Lower leg skin (tissue), 4 donors: ENCODE measurements around the gene OLFM4. TPM values are rescaled to one million over a fixed set of nuclear protein-coding genes. Genes with fewer than 3 reads are reported as not detected.

ENCODE experiments used
- DNase-seq, 2 donors: peaks; one replicate each; pipeline ENCODE4 v3.0.0-alpha.2; 2019; ENCODE audit warnings: low spot score in 2 of 2
- H3K4me3 ChIP-seq: fragments of 200-600 bp; sonication (generic); 2 replicates; pipeline ENCODE4 v1.5.1; 2017; ENCODE audit warnings: mild to moderate bottlenecking, low read depth; ENCODE audit not compliant: poor library complexity, severe bottlenecking
- POLR2A ChIP-seq, 2 donors: fragments of 450-650 bp; IDR thresholded peaks; one replicate each; pipeline ENCODE4 v1.6.1; 2016 to 2017; ENCODE audit warnings: antibody characterized with exemption in 2 of 2, mild to moderate bottlenecking in 1 of 2, moderate library complexity in 1 of 2
- WGBS, 2 donors: methylation state at CpG; one replicate each; pipeline ENCODE4 v1.1.5; 2018; 5-methylcytosine and 5-hydroxymethylcytosine counted together
- intact Hi-C: fragments of 100-400 bp; cut with DNase I; formaldehyde crosslinking; loops from one replicate; pipeline ENCODE4 v1.15.0; 2023; ENCODE audit warnings: low total_unique reads
- total RNA-seq, 4 donors: library from RNA; depleted of rRNA; stranded (reverse); fragments of >200 nt; gene quantifications; one replicate each; pipeline ENCODE4 v1.1.0, GENCODE V29; 2016
- TF ChIP-seq, protein P1 (sequence below), 3 donors: fragments of 450-650 bp; IDR thresholded peaks; one replicate each; pipeline ENCODE4 v1.5.1; 2016; ENCODE audit warnings: antibody characterized with exemption in 3 of 3, mild to moderate bottlenecking in 3 of 3, moderate library complexity in 2 of 3

OLFM4 gene
- total RNA-seq, 4 donors from 2014 or later = 0.34 to 0.88 (median 0.51) TPM

DNA sequence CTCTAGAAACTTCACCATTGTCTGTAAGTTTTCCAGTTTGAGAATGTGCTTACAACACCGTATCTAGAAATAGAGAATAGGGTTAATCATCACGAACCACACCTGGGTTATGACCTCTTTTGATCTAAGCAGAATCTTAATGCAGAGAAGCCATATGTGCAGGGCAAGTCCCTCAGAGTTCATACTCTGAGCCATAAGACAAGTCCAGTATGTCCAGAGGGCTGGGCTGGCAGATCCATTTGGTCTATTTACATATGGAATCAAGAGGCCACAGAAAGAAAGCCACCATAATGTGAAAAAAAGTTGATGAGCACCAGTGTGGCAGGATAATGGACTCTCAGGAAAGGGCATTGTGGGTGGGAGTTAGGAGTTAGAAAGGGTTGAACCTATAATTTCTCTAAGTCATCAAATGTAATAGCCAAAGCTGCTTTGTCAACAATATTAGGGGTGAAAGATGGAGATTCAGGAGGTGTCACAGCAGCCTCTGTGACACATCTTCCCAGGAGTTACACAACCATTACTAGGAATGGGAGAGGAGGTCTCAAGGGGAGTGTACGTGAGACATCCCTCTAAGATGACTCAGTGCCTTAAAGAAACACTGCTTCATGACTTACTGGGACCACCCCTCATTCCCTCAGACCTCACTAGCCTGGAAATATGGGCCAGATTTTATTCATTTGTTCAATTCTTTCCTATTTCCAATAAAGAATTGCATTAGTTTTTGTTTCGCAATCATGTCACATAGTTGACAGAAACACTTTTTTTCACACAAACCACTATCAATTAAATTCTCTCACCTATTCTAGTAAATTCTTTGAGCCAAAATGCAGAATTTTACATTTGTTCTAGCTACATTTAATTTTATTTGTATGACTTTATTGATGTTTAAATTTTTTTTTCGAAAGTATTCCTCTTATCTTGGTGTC is 30.4 kb upstream of the OLFM4 start:
- intact Hi-C loops = no loop called here
- WGBS, 2 donors = 77% methylated on average over 5 of the region's 5 CpGs
- TF ChIP-seq, protein P1, sequence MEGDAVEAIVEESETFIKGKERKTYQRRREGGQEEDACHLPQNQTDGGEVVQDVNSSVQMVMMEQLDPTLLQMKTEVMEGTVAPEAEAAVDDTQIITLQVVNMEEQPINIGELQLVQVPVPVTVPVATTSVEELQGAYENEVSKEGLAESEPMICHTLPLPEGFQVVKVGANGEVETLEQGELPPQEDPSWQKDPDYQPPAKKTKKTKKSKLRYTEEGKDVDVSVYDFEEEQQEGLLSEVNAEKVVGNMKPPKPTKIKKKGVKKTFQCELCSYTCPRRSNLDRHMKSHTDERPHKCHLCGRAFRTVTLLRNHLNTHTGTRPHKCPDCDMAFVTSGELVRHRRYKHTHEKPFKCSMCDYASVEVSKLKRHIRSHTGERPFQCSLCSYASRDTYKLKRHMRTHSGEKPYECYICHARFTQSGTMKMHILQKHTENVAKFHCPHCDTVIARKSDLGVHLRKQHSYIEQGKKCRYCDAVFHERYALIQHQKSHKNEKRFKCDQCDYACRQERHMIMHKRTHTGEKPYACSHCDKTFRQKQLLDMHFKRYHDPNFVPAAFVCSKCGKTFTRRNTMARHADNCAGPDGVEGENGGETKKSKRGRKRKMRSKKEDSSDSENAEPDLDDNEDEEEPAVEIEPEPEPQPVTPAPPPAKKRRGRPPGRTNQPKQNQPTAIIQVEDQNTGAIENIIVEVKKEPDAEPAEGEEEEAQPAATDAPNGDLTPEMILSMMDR (IDR thresholded peaks at IDR 0.05) = no peak
- no peak for TF ChIP-seq POLR2A (IDR thresholded peaks at IDR 0.05)
- no peak overlapping the region for H3K4me3 ChIP-seq
- no peak for DNase-seq

- intact Hi-C loops = no loop called here
- WGBS, 2 donors = 67 to 77% methylated on average over 4 of the region's 4 CpGs
- H3K4me3 ChIP-seq = no peak overlapping the region
- no peak for DNase-seq
- TF ChIP-seq POLR2A (IDR thresholded peaks at IDR 0.05) = no peak
- TF ChIP-seq, protein P1 (IDR thresholded peaks at IDR 0.05) = no peak
Measured at GRCh38 chr13:52999093-52999696, 29.4 kb upstream of the OLFM4 start.

DNA sequence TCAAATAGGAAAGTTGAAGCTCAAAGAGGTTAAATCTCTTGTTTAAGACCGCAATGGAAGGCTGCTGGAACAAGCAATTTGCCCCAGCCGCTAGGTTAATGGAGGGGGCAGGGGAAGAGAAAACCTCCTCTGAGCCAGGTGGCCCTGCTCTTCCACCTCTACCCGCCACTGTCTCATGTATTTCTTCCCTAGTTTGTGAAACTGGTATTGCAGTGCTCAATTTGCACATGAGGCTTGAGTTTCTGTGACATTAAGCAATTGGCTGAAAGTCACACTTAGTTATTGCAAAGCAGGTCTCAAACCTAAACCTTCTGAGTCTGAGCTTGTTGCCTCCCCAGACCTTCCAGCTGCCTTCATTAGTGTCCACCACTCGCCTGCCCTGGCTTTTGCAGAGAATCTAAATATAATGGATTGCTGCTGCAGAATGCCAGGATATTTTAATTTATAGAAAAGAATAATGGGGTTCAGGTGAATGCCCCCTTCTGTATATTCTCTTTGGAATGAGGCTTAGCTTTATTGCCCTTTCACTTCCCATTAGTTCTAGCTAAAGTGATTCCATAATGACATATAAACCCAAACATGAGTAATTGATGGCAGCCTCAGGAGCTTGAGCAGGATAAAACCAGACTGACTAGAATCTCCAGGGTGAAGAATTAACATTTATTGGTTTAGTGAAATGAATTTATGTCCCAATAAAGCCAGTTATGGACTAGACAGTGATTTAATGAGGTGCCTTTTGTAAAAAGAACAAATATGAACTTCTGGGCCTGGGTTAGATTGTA is 27.0 kb upstream of the OLFM4 start:
- 70 to 83% methylated on average over 4 of the region's 4 CpGs for WGBS, 2 donors
- no peak for TF ChIP-seq POLR2A (IDR thresholded peaks at IDR 0.05)
- TF ChIP-seq, protein P1 (IDR thresholded peaks at IDR 0.05) = no peak
- intact Hi-C loops = no loop called here
- H3K4me3 ChIP-seq = no peak overlapping the region
- no peak for DNase-seq

- TF ChIP-seq POLR2A (IDR thresholded peaks at IDR 0.05) = no peak
- TF ChIP-seq, protein P1 (IDR thresholded peaks at IDR 0.05) = no peak
- no peak for DNase-seq
- H3K4me3 ChIP-seq = no peak overlapping the region
- intact Hi-C loops = no loop called here
- WGBS, 2 donors = 63 to 73% methylated on average over 2 of the region's 2 CpGs
Measured at GRCh38 chr13:53004573-53004972, 24.0 kb upstream of the OLFM4 start.

GRCh38 chr13:53005626-53006025 is 23.0 kb upstream of the OLFM4 start:
- 58 to 63% methylated on average over 12 of the region's 12 CpGs for WGBS, 2 donors

More at GRCh38 chr13:53005626-53006025, 23.0 kb upstream of the OLFM4 start:
- DNase-seq = no peak
- H3K4me3 ChIP-seq = no peak overlapping the region
- no peak for TF ChIP-seq POLR2A (IDR thresholded peaks at IDR 0.05)
- TF ChIP-seq, protein P1 (IDR thresholded peaks at IDR 0.05) = no peak
- intact Hi-C loops = no loop called here
